Activated CD8-positive, alpha-beta memory T cell treated with anti-CD3 and anti-CD28 coated beads, Interleukin-2, amount 50 U/mL, for 24 hours (primary cell): Measurements from ENCODE around the gene TAF13.
"Not testable (repeated sequence)": the region's sequence is repeated elsewhere in the genome, so short reads cannot be mapped to it uniquely, and the experiment has no call there.

Experiments
- DNase-seq: peaks from one replicate; pipeline ENCODE4 v3.0.0-alpha.2; 2020; ENCODE audit errors: extremely low read depth

The TAF13 gene

GRCh38 chr1:109046671-109047070, 29.1 kb downstream of the TAF13 start:
- DNase-seq: no peak

DNA sequence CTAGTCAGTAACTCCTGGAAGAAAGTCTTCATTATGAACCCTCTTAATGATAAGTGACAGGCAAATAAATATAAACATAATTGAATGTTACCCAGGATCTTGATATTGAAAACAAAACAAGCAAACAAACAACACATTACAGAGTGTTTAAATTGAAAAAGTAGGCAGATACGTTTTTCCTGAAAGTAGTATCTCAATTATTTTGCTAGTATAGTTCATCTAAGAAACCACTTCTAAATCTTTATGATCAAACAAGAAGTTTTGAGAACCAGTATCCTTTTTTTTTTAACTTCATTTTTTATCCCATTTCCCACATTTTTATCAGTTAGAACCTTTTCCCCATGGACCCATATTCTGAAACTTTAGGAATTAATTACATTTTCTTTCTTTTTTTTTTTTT, 30.2 kb downstream of the TAF13 start:
- DNase-seq: no peak

- peak; percentile 85 for DNase-seq
Observed at GRCh38 chr1:109041621-109042468, 34.0 kb downstream of the TAF13 start, which contains the start of gene WDR47. WDR47 (minus strand) TSS chr1:109042102; CDS start chr1:109023512, 18,590 bp downstream.

- no peak for DNase-seq
Observed at GRCh38 chr1:109040989-109041620, 34.7 kb downstream of the TAF13 start.

GRCh38 chr1:109040627-109040988, 35.2 kb downstream of the TAF13 start:
- no peak for DNase-seq

DNA sequence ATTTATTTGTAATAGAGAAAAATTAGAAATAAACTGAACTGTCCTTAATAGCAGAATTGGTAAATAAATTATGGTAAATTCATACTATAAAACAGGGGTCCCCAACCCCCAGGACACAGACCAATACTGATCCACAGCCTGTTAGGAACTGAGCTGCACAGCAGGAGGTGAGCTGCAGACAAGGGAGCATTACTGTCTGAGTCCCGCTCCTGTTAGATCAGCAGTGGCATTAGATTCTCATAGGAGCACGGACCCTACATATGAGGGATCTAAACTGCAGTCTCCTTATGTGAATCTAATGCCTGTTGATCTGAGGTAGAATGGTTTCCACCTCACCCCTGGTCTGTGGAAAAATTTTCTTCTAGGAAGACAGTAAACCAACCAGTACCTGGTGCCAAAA, 41.4 kb downstream of the TAF13 start:
- no peak for DNase-seq

DNA sequence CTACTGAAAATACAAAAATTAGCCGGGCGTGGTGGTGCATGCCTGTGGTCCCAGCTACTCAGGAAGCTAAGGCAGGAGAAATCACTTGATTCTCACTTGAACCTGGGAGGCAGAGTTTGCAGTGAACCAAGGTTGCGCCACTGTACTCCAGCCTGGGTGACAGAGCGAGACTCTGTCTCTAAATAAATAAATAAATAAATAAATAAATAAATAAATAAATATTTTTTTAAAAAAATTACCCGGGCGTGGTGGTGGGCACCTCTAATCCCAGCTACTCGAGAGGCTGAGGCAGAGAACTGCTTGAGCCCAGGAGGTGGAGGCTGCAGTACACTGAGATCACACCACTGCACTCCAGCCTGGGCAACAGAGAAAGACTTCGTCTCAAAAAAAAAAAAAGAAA, 46.3 kb downstream of the TAF13 start:
- not testable (repeated sequence) for DNase-seq

- no peak for DNase-seq
Observed at GRCh38 chr1:109027841-109028240, 48.0 kb downstream of the TAF13 start.

DNA sequence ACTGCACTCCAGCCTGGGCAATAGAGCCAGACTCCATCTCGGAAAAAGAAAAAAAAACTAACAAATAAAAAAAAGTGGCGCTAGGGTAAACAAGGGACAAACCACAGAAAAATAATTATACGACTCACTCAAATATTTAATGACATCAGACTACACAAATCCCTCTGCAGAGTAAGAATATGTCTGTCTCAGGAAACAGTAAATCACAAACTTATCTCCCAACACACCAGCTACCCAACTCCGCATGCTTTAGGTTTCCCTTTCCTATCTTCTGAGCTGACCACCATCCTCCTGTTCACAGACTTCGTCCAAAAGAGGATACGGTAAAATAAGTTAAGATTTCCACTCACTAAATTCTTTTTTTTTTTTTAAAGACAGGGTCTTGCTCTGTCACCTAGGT, 50.1 kb downstream of the TAF13 start:
- no peak for DNase-seq

DNA sequence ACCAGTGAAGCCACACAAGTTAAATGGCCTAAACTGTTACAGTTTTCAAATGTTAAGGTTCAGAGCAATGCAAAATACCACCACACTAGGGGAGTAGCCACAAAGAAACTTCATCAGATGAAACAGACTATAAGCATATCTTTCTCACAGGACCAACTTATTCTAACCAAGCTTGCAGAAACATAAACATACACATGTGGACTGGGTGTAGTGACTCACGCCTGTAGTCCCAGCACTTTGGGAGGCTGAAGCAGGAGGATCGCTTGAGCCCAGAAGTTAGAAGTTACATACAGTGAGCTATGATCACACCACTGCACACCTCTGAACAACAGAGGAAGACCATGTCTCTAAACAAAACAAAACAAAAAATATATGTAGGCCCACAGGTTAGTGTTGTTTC, 51.2 kb downstream of the TAF13 start:
- DNase-seq: no peak

DNA sequence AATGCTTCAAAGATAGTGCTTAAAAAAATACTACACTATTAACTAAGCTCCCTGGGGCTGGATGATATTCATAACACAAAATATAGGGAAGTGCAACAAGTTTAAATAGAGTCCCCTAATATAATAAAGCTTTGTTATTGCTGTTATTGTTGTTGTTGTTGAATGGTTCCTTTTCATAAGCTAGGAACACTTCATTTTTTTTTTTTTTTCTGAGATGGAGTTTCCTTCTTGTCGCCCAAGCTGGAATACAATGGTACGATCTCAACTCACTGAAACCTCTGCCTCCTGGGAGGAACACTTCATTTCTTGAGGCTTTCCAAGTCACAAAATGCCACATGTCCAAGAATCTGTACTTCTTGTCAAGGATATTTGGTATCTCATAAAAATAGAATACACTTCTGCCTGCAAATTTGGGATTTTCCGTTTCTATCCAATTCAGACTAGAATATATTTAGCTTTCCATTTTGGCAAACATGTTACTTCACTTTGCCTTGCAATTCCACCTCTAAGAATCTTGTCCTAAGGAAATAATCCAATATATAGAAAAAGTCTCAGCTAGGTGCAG, 55.0 kb downstream of the TAF13 start:
- no peak for DNase-seq

- not testable (repeated sequence) for DNase-seq
Observed at GRCh38 chr1:109017719-109018118, 58.1 kb downstream of the TAF13 start.

DNA sequence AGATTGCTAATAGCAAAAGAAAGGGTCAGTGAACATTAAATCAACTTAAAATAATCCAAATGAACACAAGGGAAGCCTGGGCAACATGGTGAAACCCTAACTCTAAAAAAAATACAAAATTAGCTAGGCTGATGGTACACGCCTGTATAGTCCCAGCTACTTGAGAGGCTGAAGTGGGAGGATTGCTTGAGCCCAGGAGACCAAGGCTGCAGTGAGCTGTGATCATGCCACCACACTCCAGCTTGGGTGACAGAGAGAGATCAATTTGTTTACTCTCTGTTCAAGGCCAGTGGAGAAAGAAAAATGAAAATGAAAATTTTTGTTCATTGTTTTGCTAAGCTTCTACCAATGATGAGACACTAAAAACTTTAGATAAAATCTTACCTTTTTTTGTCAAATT, 58.7 kb downstream of the TAF13 start:
- no peak for DNase-seq
